ENCODE data around the gene MRPL40. TPM values are rescaled to one million over a fixed set of nuclear protein-coding genes. Genes with fewer than 3 reads are reported as not detected.

The MRPL40 gene
- total and polyA plus RNA-seq, 2 donors (not counting 1 experiment from before 2014, with no cell fraction given) = 12.5 to 21.9 TPM

GRCh38 chr22:19455033-19455432 is 22.7 kb downstream of the MRPL40 start:
- CTCF ChIA-PET = no interaction called here
- no peak overlapping the region for H3K27ac ChIP-seq (ENCODE audit: low read length in 2 of 2)
- no peaks in the 10 kb centered on the region for H3K9me3 ChIP-seq (ENCODE audit: control extremely low read depth in 1 of 3, control insufficient read depth in 2 of 3, insufficient read depth in 1 of 3, low read length in 2 of 3)
- no peaks in the 10 kb centered on the region for H4K20me1 ChIP-seq (ENCODE audit: control insufficient read depth, insufficient read depth, low read length, poor library complexity, severe bottlenecking)
- no peak overlapping the region for H3K4me2 ChIP-seq (replicated peaks; ENCODE audit: low read depth, low read length, poor library complexity, severe bottlenecking)
- POLR2A ChIA-PET = no interaction called here
- peaks cover 0 to 79% of the 10 kb centered on the region in 2 experiments for H3K36me3 ChIP-seq (replicated peaks in 1 of 2; ENCODE audit: control extremely low read depth in 1 of 2, control insufficient read depth in 1 of 2, extremely low read depth in 1 of 2, insufficient read depth in 2 of 2, low read length in 1 of 2)
- no peak overlapping the region for H3K4me3 ChIP-seq (ENCODE audit: control extremely low read depth in 1 of 5, extremely low read depth in 1 of 5, insufficient read depth in 1 of 5, low read depth in 2 of 5, low read length in 4 of 5)
- H3K27me3 ChIP-seq (replicated peaks in 1 of 4; ENCODE audit: control extremely low read depth in 1 of 4, control insufficient read depth in 3 of 4, insufficient read depth in 4 of 4, low read length in 3 of 4) = no peaks in the 10 kb centered on the region
- H3K9me3 Mint-ChIP-seq (ENCODE audit: insufficient read depth) = no peaks in the 10 kb centered on the region
- H3K27ac Mint-ChIP-seq = no peak overlapping the region
- H3K4me1 Mint-ChIP-seq = no peaks in the 10 kb centered on the region
- H2AFZ ChIP-seq (ENCODE audit: insufficient read depth, low read depth, low read length, poor library complexity, severe bottlenecking) = no peak overlapping the region
- no peak for DNase-seq
- 100% methylated on average over 2 of the region's 2 CpGs for WGBS (ENCODE audit: insufficient coverage)
- intact Hi-C loops (cut with micrococcal nuclease) = no loop called here
- no peak for TF ChIP-seq CTCF (IDR thresholded peaks at IDR 0.05)
- no peak for TF ChIP-seq EZH2 (IDR thresholded peaks at IDR 0.05; ENCODE audit: borderline replicate concordance, insufficient read depth, low read depth, low read length, poor library complexity, severe bottlenecking)
- no peak overlapping the region for H3K4me3 Mint-ChIP-seq
- no peaks in the 10 kb centered on the region for H3K79me2 ChIP-seq (ENCODE audit: control insufficient read depth, insufficient read depth, low read length)
- no peak overlapping the region for H3K9ac ChIP-seq (ENCODE audit: low read length)
- no peak for ATAC-seq (ENCODE audit: low read depth)
- no peaks in the 10 kb centered on the region for H3K27me3 Mint-ChIP-seq
- no peaks in the 10 kb centered on the region for H3K4me1 ChIP-seq (ENCODE audit: control insufficient read depth in 2 of 2, insufficient read depth in 2 of 2, low read length in 2 of 2)

GRCh38 chr22:19455585-19456370 is 23.4 kb downstream of the MRPL40 start:
- intact Hi-C loops (cut with micrococcal nuclease) = no loop called here
- no peaks in the 10 kb centered on the region for H3K27me3 Mint-ChIP-seq
- H3K4me2 ChIP-seq (replicated peaks; ENCODE audit: low read depth, low read length, poor library complexity, severe bottlenecking) = no peak overlapping the region
- no peak overlapping the region for H3K27ac ChIP-seq (ENCODE audit: low read length in 2 of 2)
- H3K36me3 ChIP-seq (replicated peaks in 1 of 2; ENCODE audit: control extremely low read depth in 1 of 2, control insufficient read depth in 1 of 2, extremely low read depth in 1 of 2, insufficient read depth in 2 of 2, low read length in 1 of 2) = peaks cover 0 to 75% of the 10 kb centered on the region in 2 experiments
- no peak overlapping the region for H2AFZ ChIP-seq (ENCODE audit: insufficient read depth, low read depth, low read length, poor library complexity, severe bottlenecking)
- H3K9me3 Mint-ChIP-seq (ENCODE audit: insufficient read depth) = no peaks in the 10 kb centered on the region
- H3K4me3 Mint-ChIP-seq = no peak overlapping the region
- H3K27ac Mint-ChIP-seq = no peak overlapping the region
- DNase-seq = no peak
- no peaks in the 10 kb centered on the region for H3K79me2 ChIP-seq (ENCODE audit: control insufficient read depth, insufficient read depth, low read length)
- no peak for ATAC-seq (ENCODE audit: low read depth)
- H3K27me3 ChIP-seq (replicated peaks in 1 of 4; ENCODE audit: control extremely low read depth in 1 of 4, control insufficient read depth in 3 of 4, insufficient read depth in 4 of 4, low read length in 3 of 4) = no peaks in the 10 kb centered on the region
- CTCF ChIA-PET = no interaction called here
- no peak overlapping the region for H3K9ac ChIP-seq (ENCODE audit: low read length)
- TF ChIP-seq EZH2 (IDR thresholded peaks at IDR 0.05; ENCODE audit: borderline replicate concordance, insufficient read depth, low read depth, low read length, poor library complexity, severe bottlenecking) (no peak), CTCF (IDR thresholded peaks at IDR 0.05) (no peak)
- H3K9me3 ChIP-seq (ENCODE audit: control extremely low read depth in 1 of 3, control insufficient read depth in 2 of 3, insufficient read depth in 1 of 3, low read length in 2 of 3) = no peaks in the 10 kb centered on the region
- no peaks in the 10 kb centered on the region for H4K20me1 ChIP-seq (ENCODE audit: control insufficient read depth, insufficient read depth, low read length, poor library complexity, severe bottlenecking)
- no peak overlapping the region for H3K4me3 ChIP-seq (ENCODE audit: control extremely low read depth in 1 of 5, extremely low read depth in 1 of 5, insufficient read depth in 1 of 5, low read depth in 2 of 5, low read length in 4 of 5)
- no peaks in the 10 kb centered on the region for H3K4me1 Mint-ChIP-seq
- 86% methylated on average over 2 of the region's 4 CpGs for WGBS (ENCODE audit: insufficient coverage)
- no peaks in the 10 kb centered on the region for H3K4me1 ChIP-seq (ENCODE audit: control insufficient read depth in 2 of 2, insufficient read depth in 2 of 2, low read length in 2 of 2)
- POLR2A ChIA-PET = no interaction called here
